Neuronal stem cell (in vitro differentiated cells): ENCODE data around the gene VMP1. TPM values are rescaled to one million over a fixed set of nuclear protein-coding genes. Genes with fewer than 3 reads are reported as not detected.

Experiments
- DNase-seq: peaks from one replicate; pipeline ENCODE4 v3.0.0-alpha.2; 2013; ENCODE audit warnings: low spot score
- H2AFZ ChIP-seq: one replicate; pipeline ENCODE4 v1.6.1; 2013; ENCODE audit warnings: mild to moderate bottlenecking, low read length, inconsistent platforms
- H2AK5ac ChIP-seq: 2 replicates; pipeline ENCODE4 v1.6.1; 2013; ENCODE audit warnings: low read depth, mild to moderate bottlenecking, inconsistent platforms, low read length, moderate library complexity, mixed read lengths
- H2BK120ac ChIP-seq: 2 replicates; pipeline ENCODE4 v1.6.1; 2013; ENCODE audit warnings: low read depth, mild to moderate bottlenecking, inconsistent platforms, low read length, moderate library complexity, mixed read lengths
- H2BK12ac ChIP-seq: one replicate; pipeline ENCODE4 v1.6.1; 2013; ENCODE audit warnings: low read length, inconsistent platforms
- H2BK15ac ChIP-seq: 2 replicates; pipeline ENCODE4 v1.6.1; 2013; ENCODE audit warnings: mild to moderate bottlenecking, low read length, inconsistent platforms, mixed read lengths
- H2BK5ac ChIP-seq: one replicate; pipeline ENCODE4 v1.6.1; 2013; ENCODE audit warnings: inconsistent platforms, mild to moderate bottlenecking, low read length, moderate library complexity
- H3K14ac ChIP-seq: one replicate; pipeline ENCODE4 v1.6.1; 2013; ENCODE audit warnings: low read length, inconsistent platforms
- H3K18ac ChIP-seq: 2 replicates; pipeline ENCODE4 v1.6.1; 2013; ENCODE audit warnings: low read length, inconsistent platforms
- H3K23ac ChIP-seq: 2 replicates; pipeline ENCODE4 v1.6.1; 2013; ENCODE audit warnings: low read depth, mild to moderate bottlenecking, mixed read lengths, low read length, inconsistent platforms; ENCODE audit not compliant: poor library complexity
- H3K27ac ChIP-seq: replicated peaks from 3 replicates; pipeline ENCODE4 v1.5.1; 2013; ENCODE audit warnings: low read length, inconsistent platforms
- H3K27me3 ChIP-seq, 3 experiments: 2 replicates each; pipeline ENCODE4 v1.6.1; 2013; ENCODE audit warnings: low read length in 3 of 3, mild to moderate bottlenecking in 2 of 3, inconsistent platforms in 1 of 3, low read depth in 1 of 3, mixed read lengths in 1 of 3, moderate library complexity in 1 of 3; ENCODE audit not compliant: control insufficient read depth in 3 of 3, insufficient read depth in 3 of 3
- H3K36me3 ChIP-seq, 2 donors: replicated peaks in 1 of 2; 2 replicates each; pipeline ENCODE4 v1.6.1; 2013; ENCODE audit warnings: low read length in 2 of 2; ENCODE audit not compliant: control insufficient read depth in 2 of 2, insufficient read depth in 2 of 2
- H3K4ac ChIP-seq: 2 replicates; pipeline ENCODE4 v1.6.1; 2013; ENCODE audit warnings: inconsistent platforms, mild to moderate bottlenecking, low read length, moderate library complexity
- H3K4me1 ChIP-seq, 2 donors: 1 replicate in 1 of 2; 2 replicates in 1 of 2; pipeline ENCODE4 v1.6.1; 2013; ENCODE audit warnings: low read length in 2 of 2, low read depth in 1 of 2; ENCODE audit not compliant: control insufficient read depth in 2 of 2, insufficient read depth in 1 of 2
- H3K4me2 ChIP-seq: one replicate; pipeline ENCODE4 v1.6.1; 2013; ENCODE audit warnings: mild to moderate bottlenecking, low read length, inconsistent platforms; ENCODE audit not compliant: insufficient read depth, poor library complexity, severe bottlenecking
- H3K4me3 ChIP-seq, 2 donors: 2 replicates each; pipeline ENCODE4 v1.5.1; 2013; ENCODE audit warnings: low read length in 2 of 2, mild to moderate bottlenecking in 2 of 2, inconsistent platforms in 1 of 2, moderate library complexity in 1 of 2
- H3K79me1 ChIP-seq: one replicate; pipeline ENCODE4 v1.6.1; 2013; ENCODE audit warnings: low read depth, mild to moderate bottlenecking, inconsistent platforms, low read length, moderate library complexity
- H3K9ac ChIP-seq: one replicate; pipeline ENCODE4 v1.6.1; 2013; ENCODE audit warnings: mild to moderate bottlenecking, low read depth, low read length, inconsistent platforms; ENCODE audit not compliant: poor library complexity
- H3K9me3 ChIP-seq, 2 donors: replicated peaks in 1 of 2; 2 replicates each; pipeline versions ENCODE3 to v1.6.1; 2013; ENCODE audit warnings: low read length in 2 of 2, mild to moderate bottlenecking in 2 of 2, inconsistent platforms in 1 of 2, low read depth in 1 of 2, mixed read lengths in 1 of 2, moderate library complexity in 1 of 2; ENCODE audit not compliant: control insufficient read depth in 2 of 2, insufficient read depth in 1 of 2
- H4K8ac ChIP-seq: one replicate; pipeline ENCODE4 v1.6.1; 2013; ENCODE audit warnings: low read depth, mild to moderate bottlenecking, inconsistent platforms, low read length, moderate library complexity
- H4K91ac ChIP-seq: one replicate; pipeline ENCODE4 v1.6.1; 2013; ENCODE audit warnings: low read length, low read depth, mild to moderate bottlenecking, inconsistent platforms; ENCODE audit not compliant: poor library complexity
- WGBS, 2 donors: extraction: QIAGEN DNeasy Blood & Tissue Kit; methylation state at CpG; one replicate each; pipeline ENCODE4 v1.1.7; 2013; ENCODE audit warnings: missing lambda C conversion rate in 2 of 2, mixed read lengths in 1 of 2; ENCODE audit not compliant: insufficient read length in 2 of 2, insufficient replicate concordance in 1 of 2; ENCODE audit errors: extremely low coverage in 2 of 2; 5-methylcytosine and 5-hydroxymethylcytosine counted together
- small RNA-seq: library from polyadenylated mRNA; stranded (forward); fragments of <200 nt; extraction: miRNeasy Mini kit (QIAGEN cat#:217004); gene quantifications from one replicate; pipeline ENCODE3, GENCODE V24; 2013; ENCODE audit not compliant: insufficient read depth

VMP1 gene

DNA sequence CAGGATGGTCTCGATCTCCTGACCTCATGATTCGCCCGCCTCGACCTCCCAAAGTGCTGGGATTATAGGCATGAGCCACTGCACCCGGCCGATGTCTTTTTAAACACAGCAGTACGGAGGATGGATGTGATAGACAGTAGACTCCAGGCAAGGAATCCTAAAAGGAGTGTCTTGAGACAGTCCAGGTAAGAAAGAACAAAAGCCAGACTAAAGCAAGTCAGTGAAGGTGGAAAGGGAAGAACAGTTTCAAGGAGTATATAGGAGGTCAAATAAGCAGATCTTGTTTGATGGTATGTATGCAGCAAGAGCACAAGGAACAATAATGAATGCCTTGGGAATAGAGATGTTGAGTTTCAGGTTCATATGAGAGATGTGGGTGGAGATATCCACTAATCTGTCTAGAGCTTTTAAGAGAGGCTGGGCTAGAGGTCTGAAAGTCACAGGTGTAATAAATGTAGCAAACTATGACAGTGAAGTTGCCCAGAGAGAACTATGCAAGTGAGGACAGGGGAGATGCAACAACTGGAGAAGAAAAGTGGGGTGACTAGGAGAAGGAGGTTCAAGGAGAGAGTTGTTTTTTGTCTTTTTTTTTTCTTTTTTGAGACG is 180.8 kb downstream of the VMP1 start:
- Histone ChIP-seq H4K8ac (no peak overlapping the region), H3K4me1 (no peaks in the 10 kb centered on the region), H2BK5ac (no peak overlapping the region), H3K36me3 (peaks cover 6 to 57% of the 10 kb centered on the region in 2 donors), H2AK5ac (no peak overlapping the region), H3K4me2 (no peak overlapping the region), H3K9me3 (no peaks in the 10 kb centered on the region), H3K14ac (no peak overlapping the region), H4K91ac (no peak overlapping the region), H3K9ac (no peak overlapping the region), H3K18ac (no peak overlapping the region), H3K79me1 (peaks cover 3% of the 10 kb centered on the region), H3K4ac (no peak overlapping the region), H2BK15ac (no peak overlapping the region), H3K4me3 (no peak overlapping the region), H3K23ac (no peak overlapping the region), H2BK120ac (no peak overlapping the region), H3K27me3 (no peaks in the 10 kb centered on the region), H3K27ac (no peak overlapping the region), H2AFZ (no peak overlapping the region), H2BK12ac (no peak overlapping the region)
- WGBS, 2 donors: no CpG with 5 or more reads among the region's 8 CpGs
- no peak for DNase-seq

- Histone ChIP-seq H2BK12ac (no peak overlapping the region), H3K14ac (no peak overlapping the region), H4K8ac (no peak overlapping the region), H3K4me2 (no peak overlapping the region), H2BK15ac (no peak overlapping the region), H3K36me3 (peaks cover 0 to 34% of the 10 kb centered on the region in 2 donors), H3K9ac (no peak overlapping the region), H3K79me1 (peaks cover 3% of the 10 kb centered on the region), H2AK5ac (no peak overlapping the region), H2AFZ (no peak overlapping the region), H3K27ac (no peak overlapping the region), H3K23ac (no peak overlapping the region), H3K18ac (no peak overlapping the region), H2BK5ac (no peak overlapping the region), H4K91ac (no peak overlapping the region), H3K4ac (no peak overlapping the region), H2BK120ac (no peak overlapping the region), H3K9me3 (no peaks in the 10 kb centered on the region), H3K27me3 (no peaks in the 10 kb centered on the region), H3K4me1 (peaks cover 0 to 4% of the 10 kb centered on the region in 2 donors), H3K4me3 (no peak overlapping the region)
- no peak for DNase-seq
- WGBS, 2 donors: no CpG with 5 or more reads among the region's 2 CpGs
Measured at GRCh38 chr17:59890720-59891119, 183.3 kb downstream of the VMP1 start.

Small RNA genes lying within 50 kb of the gene (small RNA-seq; reads per million reads assigned to genes)
- gene AC040904.1 (not detected), gene RNU6-450P (not detected)
